Glutamatergic neuron (in vitro differentiated cells): ENCODE results near the gene IL19. TPM values are rescaled to one million over a fixed set of nuclear protein-coding genes. Genes with fewer than 3 reads are reported as not detected.

Source experiments
- DNase-seq: peaks from one replicate; pipeline ENCODE4 v3.0.0; 2022
- H3K27ac Mint-ChIP-seq: one replicate; pipeline ENCODE4 v1.8.0; 2020; ENCODE audit warnings: mild to moderate bottlenecking, mixed read lengths, inconsistent platforms; ENCODE audit not compliant: unreplicated experiment
- H3K27me3 Mint-ChIP-seq: one replicate; pipeline ENCODE4 v1.8.0; 2020; ENCODE audit warnings: mild to moderate bottlenecking, moderate library complexity, mixed read lengths, inconsistent platforms; ENCODE audit not compliant: unreplicated experiment
- H3K36me3 Mint-ChIP-seq: one replicate; pipeline ENCODE4 v1.8.0; 2020; ENCODE audit warnings: mild to moderate bottlenecking, mixed read lengths, inconsistent platforms; ENCODE audit not compliant: unreplicated experiment
- H3K4me1 Mint-ChIP-seq: one replicate; pipeline ENCODE4 v1.8.0; 2020; ENCODE audit warnings: mild to moderate bottlenecking, low read depth, mixed read lengths, inconsistent platforms; ENCODE audit not compliant: unreplicated experiment
- H3K4me3 Mint-ChIP-seq: one replicate; pipeline ENCODE4 v1.8.0; 2020; ENCODE audit warnings: mild to moderate bottlenecking, mixed read lengths, inconsistent platforms; ENCODE audit not compliant: unreplicated experiment
- H3K9me3 Mint-ChIP-seq: one replicate; pipeline ENCODE4 v1.8.0; 2020; ENCODE audit warnings: mild to moderate bottlenecking, moderate library complexity, mixed read lengths, inconsistent platforms; ENCODE audit not compliant: unreplicated experiment
- CTCF ChIP-seq: fragments of 200-600 bp; sonication (generic); IDR thresholded peaks from one replicate; pipeline ENCODE4 v1.5.0; 2021; ENCODE audit not compliant: partially characterized antibody, unreplicated experiment
- total RNA-seq: library from RNA; stranded (reverse); fragmentation: NEBNext Ultra II Directional; extraction: Animal tissue kit (Norgen Biotek cat#: 25700); gene quantifications from one replicate; pipeline ENCODE4 v1.2.1, GENCODE V29; 2021; ENCODE audit not compliant: unreplicated experiment

Gene IL19
- total RNA-seq, 1 donor from 2014 or later = not detected

GRCh38 chr1:206887701-206888100 lies 117.1 kb downstream of the IL19 start:
- H3K27me3 Mint-ChIP-seq = no peaks in the 10 kb centered on the region
- no peak for TF ChIP-seq CTCF
- H3K36me3 Mint-ChIP-seq = no peaks in the 10 kb centered on the region
- no peaks in the 10 kb centered on the region for H3K4me1 Mint-ChIP-seq
- DNase-seq = no peak
- no peak overlapping the region for H3K4me3 Mint-ChIP-seq
- H3K9me3 Mint-ChIP-seq = no peaks in the 10 kb centered on the region
- no peak overlapping the region for H3K27ac Mint-ChIP-seq

GRCh38 chr1:206890125-206891060 lies 119.8 kb downstream of the IL19 start:
- no peak overlapping the region for H3K27ac Mint-ChIP-seq
- H3K4me3 Mint-ChIP-seq = no peak overlapping the region
- H3K27me3 Mint-ChIP-seq = no peaks in the 10 kb centered on the region
- no peaks in the 10 kb centered on the region for H3K9me3 Mint-ChIP-seq
- TF ChIP-seq CTCF = no peak
- H3K36me3 Mint-ChIP-seq = no peaks in the 10 kb centered on the region
- no peaks in the 10 kb centered on the region for H3K4me1 Mint-ChIP-seq
- no peak for DNase-seq

GRCh38 chr1:206891412-206891811 lies 120.8 kb downstream of the IL19 start:
- Mint-ChIP-seq H3K36me3 (no peaks in the 10 kb centered on the region), H3K27ac (no peak overlapping the region), H3K4me1 (peaks cover 7% of the 10 kb centered on the region), H3K4me3 (no peak overlapping the region), H3K27me3 (no peaks in the 10 kb centered on the region), H3K9me3 (no peaks in the 10 kb centered on the region)
- DNase-seq = no peak
- TF ChIP-seq CTCF = no peak

Other genes with a start within 250 kb of the IL19 start
- gene EIF2D, start 158.3 kb upstream of the IL19 start, total RNA-seq = 19.5 TPM
- gene DYRK3, start 135.2 kb upstream of the IL19 start, total RNA-seq = 1.3 TPM
- 93.8 TPM for gene MAPKAPK2, start 85.9 kb upstream of the IL19 start, total RNA-seq
- gene IL10, start 1.7 kb downstream of the IL19 start, total RNA-seq = not detected
- gene IL20, start 94.8 kb downstream of the IL19 start, total RNA-seq = not detected
- not detected for gene IL24, start 126.7 kb downstream of the IL19 start, total RNA-seq
- not detected for gene FCMR, start 151.2 kb downstream of the IL19 start, total RNA-seq
- gene PIGR, start 175.7 kb downstream of the IL19 start, total RNA-seq = not detected
- not detected for gene FCAMR, start 199.7 kb downstream of the IL19 start, total RNA-seq